Thyroid gland (tissue), 4 donors: ENCODE data around the gene CNBD2.

ENCODE experiments used
- POLR2A ChIP-seq, 2 donors: fragments of 450-650 bp; IDR thresholded peaks; one replicate each; pipeline ENCODE4 v1.6.1; 2017; ENCODE audit warnings: antibody characterized with exemption in 2 of 2, mild to moderate bottlenecking in 2 of 2, moderate library complexity in 1 of 2
- TF ChIP-seq, protein P1 (sequence below), 6 experiments: fragments of 200-600 bp in 3 of 6; fragments of 450-650 bp in 3 of 6; sonication (generic) in 3 of 6; IDR thresholded peaks; one replicate each; pipeline ENCODE4 v1.5.1; 2016 to 2019; ENCODE audit warnings: antibody characterized with exemption in 6 of 6, mild to moderate bottlenecking in 2 of 6, inconsistent platforms in 1 of 6, moderate library complexity in 1 of 6

DNA sequence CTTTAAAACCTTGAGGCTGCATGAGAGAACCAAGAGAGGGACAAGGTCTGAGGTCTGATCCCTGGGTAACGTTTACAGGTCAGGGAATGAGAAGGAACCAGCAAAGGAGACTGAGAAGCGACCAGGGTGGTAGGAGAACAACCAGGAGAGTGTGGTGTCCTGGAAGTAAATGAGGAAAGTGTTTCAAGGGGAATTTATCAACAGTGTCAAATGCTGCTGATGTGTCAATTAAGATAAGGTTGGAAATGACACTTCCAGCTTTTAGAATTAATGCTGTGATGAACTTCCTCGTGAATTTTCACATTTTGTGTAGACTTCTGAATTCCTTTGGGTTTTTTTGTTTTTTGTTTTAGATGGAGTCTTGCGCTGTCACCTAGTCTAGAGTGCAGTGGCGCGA, 83.7 kb downstream of the CNBD2 start:
- TF ChIP-seq, protein P1, sequence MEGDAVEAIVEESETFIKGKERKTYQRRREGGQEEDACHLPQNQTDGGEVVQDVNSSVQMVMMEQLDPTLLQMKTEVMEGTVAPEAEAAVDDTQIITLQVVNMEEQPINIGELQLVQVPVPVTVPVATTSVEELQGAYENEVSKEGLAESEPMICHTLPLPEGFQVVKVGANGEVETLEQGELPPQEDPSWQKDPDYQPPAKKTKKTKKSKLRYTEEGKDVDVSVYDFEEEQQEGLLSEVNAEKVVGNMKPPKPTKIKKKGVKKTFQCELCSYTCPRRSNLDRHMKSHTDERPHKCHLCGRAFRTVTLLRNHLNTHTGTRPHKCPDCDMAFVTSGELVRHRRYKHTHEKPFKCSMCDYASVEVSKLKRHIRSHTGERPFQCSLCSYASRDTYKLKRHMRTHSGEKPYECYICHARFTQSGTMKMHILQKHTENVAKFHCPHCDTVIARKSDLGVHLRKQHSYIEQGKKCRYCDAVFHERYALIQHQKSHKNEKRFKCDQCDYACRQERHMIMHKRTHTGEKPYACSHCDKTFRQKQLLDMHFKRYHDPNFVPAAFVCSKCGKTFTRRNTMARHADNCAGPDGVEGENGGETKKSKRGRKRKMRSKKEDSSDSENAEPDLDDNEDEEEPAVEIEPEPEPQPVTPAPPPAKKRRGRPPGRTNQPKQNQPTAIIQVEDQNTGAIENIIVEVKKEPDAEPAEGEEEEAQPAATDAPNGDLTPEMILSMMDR (IDR thresholded peaks at IDR 0.05) = no peak
- TF ChIP-seq POLR2A (IDR thresholded peaks at IDR 0.05) = no peak
